Endothelial cell of umbilical vein (primary cell): ENCODE data around the gene ENHO. TPM values are rescaled to one million over a fixed set of nuclear protein-coding genes. Genes with fewer than 3 reads are reported as not detected.

Experiments
- BruUV-seq: library from RNA; stranded (reverse); fragments of 400-500 nt; replicated peaks from 2 replicates; lab custom pipeline; 2021; lab: Mats Ljungman, UMichigan
- CTCF ChIA-PET: fragments of 300-600, 350-600 bp; sonication (Branson Sonifier 250); formaldehyde crosslinking; loops from one replicate; lab custom pipeline; 2021; ENCODE audit warnings: antibody characterized with exemption, inconsistent platforms; lab: Charles Lee
- POLR2A ChIA-PET: fragments of 300-600, 350-600 bp; sonication (Branson Sonifier 250); formaldehyde crosslinking; loops from one replicate; lab custom pipeline; 2021; ENCODE audit warnings: antibody characterized with exemption, inconsistent platforms; lab: Charles Lee
- DNase-seq: peaks from one replicate; pipeline ENCODE4 v3.0.0-alpha.2; 2011; ENCODE audit warnings: low read depth, low spot score
- FAIRE-seq: peaks from 2 replicates; lab custom pipeline; 2011; peaks lifted over from hg19 to GRCh38; lab: Jason Lieb, UNC
- H2AFZ ChIP-seq: 2 replicates; pipeline ENCODE4 v1.6.0; 2012; ENCODE audit warnings: low read depth, low read length, control low read depth, inconsistent platforms
- H3K27ac ChIP-seq: 2 replicates; pipeline ENCODE4 v1.5.1; 2011; ENCODE audit warnings: low read depth, mild to moderate bottlenecking, control low read depth, low read length, moderate library complexity; ENCODE audit not compliant: insufficient read depth
- H3K27me3 ChIP-seq, 2 experiments: 2 replicates each; pipeline versions ENCODE4 v1.6.0 to v1.6.1; 2011; ENCODE audit warnings: low read length in 2 of 2, mixed read lengths in 1 of 2; ENCODE audit not compliant: control insufficient read depth in 2 of 2, insufficient read depth in 2 of 2
- H3K36me3 ChIP-seq, 2 experiments: 2 replicates in 1 of 2; 3 replicates in 1 of 2; pipeline ENCODE4 v1.5.1; 2011; ENCODE audit warnings: low read length in 2 of 2, mild to moderate bottlenecking in 1 of 2, moderate library complexity in 1 of 2; ENCODE audit not compliant: control insufficient read depth in 2 of 2, insufficient read depth in 2 of 2; ENCODE audit errors: extremely low read depth in 1 of 2
- H3K4me1 ChIP-seq: 3 replicates; pipeline ENCODE4 v1.5.1; 2011; ENCODE audit warnings: mild to moderate bottlenecking, low read length; ENCODE audit not compliant: control insufficient read depth, insufficient read depth; ENCODE audit errors: extremely low read depth
- H3K4me2 ChIP-seq: 2 replicates; pipeline ENCODE4 v1.6.1; 2011; ENCODE audit warnings: low read length, control low read depth, mixed read lengths; ENCODE audit not compliant: insufficient read depth
- H3K4me3 ChIP-seq, 3 experiments: fragments of 200-600 bp in 1 of 3; sonication (generic), shearing (Covaris generic) in 1 of 3; replicated peaks in 1 of 3; 2 replicates each; pipeline ENCODE4 v1.5.1; 2011 to 2016; ENCODE audit warnings: control low read depth in 3 of 3, low read length in 3 of 3, mild to moderate bottlenecking in 2 of 3, inconsistent platforms in 1 of 3, low read depth in 1 of 3, moderate library complexity in 1 of 3; ENCODE audit not compliant: insufficient read depth in 1 of 3
- H3K79me2 ChIP-seq: 2 replicates; pipeline ENCODE4 v1.6.0; 2012; ENCODE audit warnings: low read length, inconsistent platforms; ENCODE audit not compliant: control insufficient read depth, insufficient read depth
- H3K9ac ChIP-seq: replicated peaks from 2 replicates; pipeline ENCODE3; 2011; ENCODE audit warnings: low read length, control low read depth; ENCODE audit not compliant: insufficient read depth; ENCODE audit errors: extremely low read depth
- H3K9me1 ChIP-seq: replicated peaks from 3 replicates; pipeline ENCODE4 v1.6.0; 2011; ENCODE audit warnings: mild to moderate bottlenecking, low read length; ENCODE audit not compliant: control insufficient read depth, insufficient read depth; ENCODE audit errors: extremely low read depth
- H3K9me3 ChIP-seq: replicated peaks from 2 replicates; pipeline ENCODE4 v1.5.1; 2012; ENCODE audit warnings: low read length, inconsistent platforms; ENCODE audit not compliant: control insufficient read depth, insufficient read depth
- H4K20me1 ChIP-seq: replicated peaks from 2 replicates; pipeline ENCODE3; 2011; ENCODE audit warnings: mild to moderate bottlenecking, low read length; ENCODE audit not compliant: control insufficient read depth, insufficient read depth; ENCODE audit errors: extremely low read depth
- EZH2 ChIP-seq: IDR thresholded peaks from 2 replicates; pipeline ENCODE4 v1.6.1; 2012; ENCODE audit warnings: borderline replicate concordance, low read depth, mild to moderate bottlenecking, moderate library complexity, low read length, inconsistent platforms; ENCODE audit not compliant: severe bottlenecking
- FOS ChIP-seq: IDR thresholded peaks from 2 replicates; pipeline ENCODE4 v1.6.1; 2011; ENCODE audit warnings: mild to moderate bottlenecking, low read length, moderate library complexity, borderline replicate concordance; ENCODE audit not compliant: insufficient read depth
- GATA2 ChIP-seq: IDR thresholded peaks from 2 replicates; pipeline ENCODE4 v1.7.0; 2011; ENCODE audit warnings: low read depth, mild to moderate bottlenecking, moderate library complexity, mixed read lengths, low read length; ENCODE audit not compliant: insufficient read length, insufficient read depth
- JUN ChIP-seq: IDR thresholded peaks from 2 replicates; pipeline ENCODE4 v1.6.1; 2011; ENCODE audit warnings: borderline replicate concordance, low read depth; ENCODE audit not compliant: insufficient read length, insufficient read depth
- MYC ChIP-seq: IDR thresholded peaks from one replicate; pipeline ENCODE4 v1.6.1; 2011; ENCODE audit warnings: mild to moderate bottlenecking, low read depth, low read length
- POLR2A ChIP-seq: IDR thresholded peaks from 2 replicates; pipeline ENCODE4 v1.6.1; 2012; ENCODE audit warnings: low read depth, mild to moderate bottlenecking, control low read depth, low read length
- POLR2AphosphoS5 ChIP-seq: IDR thresholded peaks from 2 replicates; pipeline ENCODE4 v1.6.1; 2012; ENCODE audit warnings: low read depth, mild to moderate bottlenecking, control low read depth, low read length, moderate library complexity; ENCODE audit not compliant: insufficient read depth
- dilution Hi-C: fragments of 300-500 bp; cut with MboI; formaldehyde crosslinking; loops from one replicate; pipeline ENCODE4 v1.15.0; 2019; ENCODE audit warnings: low sequenced_read_pairs; ENCODE audit not compliant: extremely low pct_ligation_motif_present
- intact Hi-C: fragments of 100-400 bp; cut with micrococcal nuclease; formaldehyde crosslinking; loops from one replicate; pipeline ENCODE4 v1.10.0; 2022
- polyA plus RNA-seq, 4 experiments: library from polyadenylated mRNA; depleted of rRNA in 3 of 4; stranded (reverse) in 3 of 4; unstranded in 1 of 4; fragments of >200 nt; gene quantifications; 2 replicates each; pipeline versions ENCODE4 v1.2.1 to v1.2.3, GENCODE V29; 2011 to 2012; ENCODE audit warnings: missing spikeins in 1 of 4
- total RNA-seq: library from RNA; stranded (reverse); gene quantifications from 2 replicates; pipeline ENCODE4 v1.2.3, GENCODE V29; 2021
- TF ChIP-seq, protein P1 (sequence below), 2 donors: IDR thresholded peaks; 1 replicate in 1 of 2; 2 replicates in 1 of 2; pipeline ENCODE4 v1.5.1; 2011; ENCODE audit warnings: low read length in 2 of 2, mild to moderate bottlenecking in 2 of 2, moderate library complexity in 2 of 2, control low read depth in 1 of 2, inconsistent platforms in 1 of 2, low read depth in 1 of 2; ENCODE audit not compliant: insufficient read depth in 1 of 2; ENCODE audit errors: extremely low read depth in 1 of 2

Gene ENHO
- total and polyA plus RNA-seq, 2 donors (not counting 3 experiments of a cell fraction or from before 2014, with no cell fraction given): 0.10 TPM; not detected in 1

DNA sequence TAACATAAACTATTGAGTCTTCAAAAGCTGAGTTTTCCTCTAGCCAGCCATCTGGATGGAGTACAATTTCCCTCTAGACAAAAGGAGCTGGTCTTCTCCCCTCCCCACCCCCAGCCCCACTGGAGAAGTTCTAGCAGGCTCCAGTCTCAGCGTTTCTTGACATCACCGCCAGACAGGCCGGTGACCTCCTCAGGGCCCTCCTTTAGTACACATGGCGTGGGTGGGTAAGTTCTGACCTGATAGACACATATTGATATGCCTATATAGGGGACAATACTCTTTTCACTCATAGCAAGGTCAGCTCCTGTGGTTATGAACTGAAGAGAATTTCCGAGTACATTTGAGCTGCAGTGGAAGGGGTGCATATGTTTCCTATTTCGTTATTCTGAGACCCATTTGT is 37.0 kb downstream of the ENHO start:
- H3K79me2 ChIP-seq: no peaks in the 10 kb centered on the region

DNA sequence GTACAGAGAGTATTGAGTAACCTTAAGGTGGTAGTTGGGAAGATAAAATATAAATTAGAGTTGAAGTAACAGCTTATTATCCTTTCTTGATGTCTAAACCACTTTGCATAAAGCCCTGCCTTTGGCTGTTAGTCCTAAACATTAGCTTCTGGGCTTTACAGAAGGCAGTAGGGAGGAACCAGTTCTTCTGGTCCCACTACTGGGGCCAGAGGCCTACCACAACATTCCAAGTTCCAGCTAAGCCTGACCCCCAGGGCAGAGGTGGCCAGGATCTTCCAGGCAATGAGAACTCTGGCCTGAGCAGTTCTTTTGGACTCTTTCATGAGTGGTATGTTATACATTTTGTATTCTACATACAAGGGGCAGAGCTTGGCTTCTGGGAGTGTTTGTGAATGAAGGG is 38.1 kb downstream of the ENHO start:
- H3K9me1 ChIP-seq: no peaks in the 10 kb centered on the region
- CTCF ChIA-PET: no interaction called here
- H2AFZ ChIP-seq: no peak overlapping the region
- H3K36me3 ChIP-seq: no peaks in the 10 kb centered on the region
- POLR2A ChIA-PET: no interaction called here
- BruUV-seq: no TSS peak
- H3K4me1 ChIP-seq: no peaks in the 10 kb centered on the region
- dilution Hi-C loops: no loop called here
- no peaks in the 10 kb centered on the region for H4K20me1 ChIP-seq
- DNase-seq: no peak
- H3K4me3 ChIP-seq: no peak overlapping the region
- no peak overlapping the region for H3K27ac ChIP-seq
- intact Hi-C loops: no loop called here
- H3K9ac ChIP-seq: no peak overlapping the region
- TF ChIP-seq POLR2A (no peak), JUN (no peak), MYC (no peak), EZH2 (no peak)
- TF ChIP-seq, protein P1, sequence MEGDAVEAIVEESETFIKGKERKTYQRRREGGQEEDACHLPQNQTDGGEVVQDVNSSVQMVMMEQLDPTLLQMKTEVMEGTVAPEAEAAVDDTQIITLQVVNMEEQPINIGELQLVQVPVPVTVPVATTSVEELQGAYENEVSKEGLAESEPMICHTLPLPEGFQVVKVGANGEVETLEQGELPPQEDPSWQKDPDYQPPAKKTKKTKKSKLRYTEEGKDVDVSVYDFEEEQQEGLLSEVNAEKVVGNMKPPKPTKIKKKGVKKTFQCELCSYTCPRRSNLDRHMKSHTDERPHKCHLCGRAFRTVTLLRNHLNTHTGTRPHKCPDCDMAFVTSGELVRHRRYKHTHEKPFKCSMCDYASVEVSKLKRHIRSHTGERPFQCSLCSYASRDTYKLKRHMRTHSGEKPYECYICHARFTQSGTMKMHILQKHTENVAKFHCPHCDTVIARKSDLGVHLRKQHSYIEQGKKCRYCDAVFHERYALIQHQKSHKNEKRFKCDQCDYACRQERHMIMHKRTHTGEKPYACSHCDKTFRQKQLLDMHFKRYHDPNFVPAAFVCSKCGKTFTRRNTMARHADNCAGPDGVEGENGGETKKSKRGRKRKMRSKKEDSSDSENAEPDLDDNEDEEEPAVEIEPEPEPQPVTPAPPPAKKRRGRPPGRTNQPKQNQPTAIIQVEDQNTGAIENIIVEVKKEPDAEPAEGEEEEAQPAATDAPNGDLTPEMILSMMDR (IDR thresholded peaks at IDR 0.05; ENCODE audit: extremely low read depth in 1 of 2, insufficient read depth in 1 of 2, low read depth in 1 of 2, low read length in 2 of 2): no peak
- FAIRE-seq: no peak
- H3K9me3 ChIP-seq: no peaks in the 10 kb centered on the region
- H3K79me2 ChIP-seq: no peaks in the 10 kb centered on the region
- H3K27me3 ChIP-seq: peaks cover 15 to 23% of the 10 kb centered on the region in 2 experiments
- H3K4me2 ChIP-seq: no peak overlapping the region

More for the DNA sequence above, 37.0 kb downstream of the ENHO start:
- intact Hi-C loops (no loop called here), dilution Hi-C loops (no loop called here)
- Histone ChIP-seq H3K36me3 (no peaks in the 10 kb centered on the region), H3K27ac (no peak overlapping the region), H3K4me1 (no peaks in the 10 kb centered on the region), H3K9me3 (no peaks in the 10 kb centered on the region), H3K4me2 (no peak overlapping the region), H2AFZ (no peak overlapping the region), H3K27me3 (peaks cover 22 to 28% of the 10 kb centered on the region in 2 experiments), H3K9me1 (no peaks in the 10 kb centered on the region), H3K9ac (no peak overlapping the region), H4K20me1 (no peaks in the 10 kb centered on the region), H3K4me3 (no peak overlapping the region)
- TF ChIP-seq, protein P1 (IDR thresholded peaks at IDR 0.05; ENCODE audit: extremely low read depth in 1 of 2, insufficient read depth in 1 of 2, low read depth in 1 of 2, low read length in 2 of 2): no peak
- TF ChIP-seq JUN (no peak), POLR2A (no peak), MYC (no peak), FOS (no peak), POLR2AphosphoS5 (no peak), GATA2 (no peak)
- ChIA-PET POLR2A (no interaction called here), CTCF (no interaction called here)
- DNase-seq (no peak), FAIRE-seq (no peak)
- no TSS peak for BruUV-seq
